GM21619 (cell line): ENCODE results near the gene CRYBG1.

Experiments
- ATAC-seq: cut with Tn5 transposase; IDR thresholded peaks from one replicate; pipeline ENCODE4 v1.9.1; 2021; ENCODE audit not compliant: unreplicated experiment

The CRYBG1 gene, protein sequence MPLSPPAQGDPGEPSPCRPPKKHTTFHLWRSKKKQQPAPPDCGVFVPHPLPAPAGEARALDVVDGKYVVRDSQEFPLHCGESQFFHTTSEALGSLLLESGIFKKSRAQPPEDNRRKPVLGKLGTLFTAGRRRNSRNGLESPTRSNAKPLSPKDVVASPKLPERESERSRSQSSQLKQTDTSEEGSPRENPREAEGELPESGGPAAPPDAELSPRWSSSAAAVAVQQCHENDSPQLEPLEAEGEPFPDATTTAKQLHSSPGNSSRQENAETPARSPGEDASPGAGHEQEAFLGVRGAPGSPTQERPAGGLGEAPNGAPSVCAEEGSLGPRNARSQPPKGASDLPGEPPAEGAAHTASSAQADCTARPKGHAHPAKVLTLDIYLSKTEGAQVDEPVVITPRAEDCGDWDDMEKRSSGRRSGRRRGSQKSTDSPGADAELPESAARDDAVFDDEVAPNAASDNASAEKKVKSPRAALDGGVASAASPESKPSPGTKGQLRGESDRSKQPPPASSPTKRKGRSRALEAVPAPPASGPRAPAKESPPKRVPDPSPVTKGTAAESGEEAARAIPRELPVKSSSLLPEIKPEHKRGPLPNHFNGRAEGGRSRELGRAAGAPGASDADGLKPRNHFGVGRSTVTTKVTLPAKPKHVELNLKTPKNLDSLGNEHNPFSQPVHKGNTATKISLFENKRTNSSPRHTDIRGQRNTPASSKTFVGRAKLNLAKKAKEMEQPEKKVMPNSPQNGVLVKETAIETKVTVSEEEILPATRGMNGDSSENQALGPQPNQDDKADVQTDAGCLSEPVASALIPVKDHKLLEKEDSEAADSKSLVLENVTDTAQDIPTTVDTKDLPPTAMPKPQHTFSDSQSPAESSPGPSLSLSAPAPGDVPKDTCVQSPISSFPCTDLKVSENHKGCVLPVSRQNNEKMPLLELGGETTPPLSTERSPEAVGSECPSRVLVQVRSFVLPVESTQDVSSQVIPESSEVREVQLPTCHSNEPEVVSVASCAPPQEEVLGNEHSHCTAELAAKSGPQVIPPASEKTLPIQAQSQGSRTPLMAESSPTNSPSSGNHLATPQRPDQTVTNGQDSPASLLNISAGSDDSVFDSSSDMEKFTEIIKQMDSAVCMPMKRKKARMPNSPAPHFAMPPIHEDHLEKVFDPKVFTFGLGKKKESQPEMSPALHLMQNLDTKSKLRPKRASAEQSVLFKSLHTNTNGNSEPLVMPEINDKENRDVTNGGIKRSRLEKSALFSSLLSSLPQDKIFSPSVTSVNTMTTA (N-terminal part only)

DNA sequence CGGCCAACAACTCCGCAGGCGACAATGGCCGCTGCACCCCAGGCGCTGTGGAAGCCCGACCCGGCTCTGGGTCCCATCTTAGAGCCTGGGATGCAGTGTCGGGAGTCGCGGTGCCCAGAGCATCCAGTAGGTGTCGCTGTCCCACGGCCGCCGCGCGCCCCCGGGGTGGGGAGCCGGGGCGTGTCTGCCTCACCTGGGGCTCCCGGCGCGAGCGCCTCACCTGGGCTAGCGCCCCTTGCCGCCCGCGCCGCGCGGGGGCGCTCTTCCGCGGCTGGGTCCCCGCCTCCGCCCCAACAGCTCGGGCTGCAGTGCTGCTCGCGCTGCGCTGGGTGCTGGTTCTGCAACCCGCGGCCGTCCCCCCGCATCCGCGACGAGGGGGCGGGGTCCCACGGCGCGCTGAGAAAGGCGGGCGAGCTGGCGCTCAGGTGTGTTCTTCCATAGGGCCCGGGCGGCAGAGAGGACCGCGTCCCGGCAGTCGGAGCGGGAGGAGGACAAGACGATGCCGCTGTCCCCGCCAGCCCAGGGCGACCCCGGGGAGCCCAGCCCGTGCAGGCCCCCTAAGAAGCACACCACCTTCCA, at the start of gene CRYBG1:
Gene CRYBG1, plus strand, starts transcription at position 308 of the 579 bp plus-strand sequence. Its CDS starts 192 bp downstream, at position 500.
- ATAC-seq, result peak; percentile 55

- ATAC-seq, result no peak
Measured at GRCh38 chr6:106315765-106316374, 44.6 kb upstream of the CRYBG1 start.

GRCh38 chr6:106316375-106316766, 44.1 kb upstream of the CRYBG1 start:
- ATAC-seq, result peak; percentile 47

- no peak for ATAC-seq
Measured at GRCh38 chr6:106318061-106318460, 42.5 kb upstream of the CRYBG1 start.

DNA sequence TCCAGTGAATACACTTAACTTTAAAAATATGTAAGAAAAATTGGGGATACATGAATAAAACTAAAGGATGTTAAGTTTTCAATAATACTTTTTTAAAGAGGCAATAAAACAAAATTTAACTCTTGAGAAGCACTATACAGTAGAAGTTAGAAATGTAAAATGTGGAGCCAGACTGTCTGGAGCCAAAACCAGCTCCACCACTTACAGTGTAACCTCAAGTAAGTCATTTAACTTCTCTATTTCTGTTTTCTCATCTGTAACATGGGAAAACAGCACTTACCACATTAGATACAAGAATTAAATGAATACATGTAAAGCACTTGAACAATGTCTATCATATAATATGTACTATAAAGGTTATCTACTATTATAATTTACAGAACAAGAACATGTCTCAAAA, 41.7 kb upstream of the CRYBG1 start:
- ATAC-seq, result no peak

- ATAC-seq, result no peak
Measured at GRCh38 chr6:106321940-106322339, 38.6 kb upstream of the CRYBG1 start.

GRCh38 chr6:106324726-106325335, 35.7 kb upstream of the CRYBG1 start:
- no peak for ATAC-seq

DNA sequence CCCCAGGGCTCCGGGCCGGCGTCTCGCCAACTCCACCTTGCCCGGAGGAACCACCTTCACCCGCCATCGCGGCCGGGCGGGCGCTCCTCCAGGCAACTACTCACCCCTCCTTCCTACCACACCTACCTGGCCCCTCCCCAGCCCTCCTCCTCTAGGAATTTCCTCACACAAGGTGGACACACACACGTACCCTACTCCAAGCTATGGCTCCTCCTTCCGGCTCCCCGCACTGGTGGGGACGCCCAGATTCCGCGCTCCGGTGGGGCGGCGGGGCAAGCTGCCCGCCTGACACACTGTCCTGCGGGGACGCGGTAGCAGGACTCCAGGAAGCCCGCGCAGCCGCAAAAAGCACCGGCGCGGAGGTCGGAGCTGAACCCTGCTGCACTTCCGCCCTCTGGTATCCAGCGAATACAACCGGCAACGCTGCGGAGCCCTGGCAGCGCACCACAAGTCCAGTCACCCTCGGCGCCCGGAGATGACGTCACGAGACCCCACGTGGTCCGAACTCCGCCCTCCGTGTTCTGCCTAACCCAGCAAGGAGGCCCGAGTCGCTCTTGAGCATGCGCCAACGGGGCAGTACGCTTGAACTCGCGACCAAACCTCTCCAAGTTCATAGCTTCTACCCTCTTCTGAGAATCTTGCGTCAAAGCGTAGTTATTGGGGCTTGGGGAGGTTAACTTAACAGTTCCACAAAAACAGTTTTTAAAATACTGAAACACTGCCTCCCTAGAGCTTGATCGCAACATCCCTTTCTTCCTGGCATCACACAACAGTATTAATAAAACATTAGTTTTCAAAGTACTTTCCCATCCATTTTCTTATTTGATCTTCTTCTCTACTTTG, 35.0 kb upstream of the CRYBG1 start, which contains the start of gene ATG5:
Gene ATG5, minus strand, starts transcription at position 425 of the 843 bp plus-strand sequence. CDS start 9,552 bp downstream, outside the sequence.
- ATAC-seq, result peak; percentile 95

DNA sequence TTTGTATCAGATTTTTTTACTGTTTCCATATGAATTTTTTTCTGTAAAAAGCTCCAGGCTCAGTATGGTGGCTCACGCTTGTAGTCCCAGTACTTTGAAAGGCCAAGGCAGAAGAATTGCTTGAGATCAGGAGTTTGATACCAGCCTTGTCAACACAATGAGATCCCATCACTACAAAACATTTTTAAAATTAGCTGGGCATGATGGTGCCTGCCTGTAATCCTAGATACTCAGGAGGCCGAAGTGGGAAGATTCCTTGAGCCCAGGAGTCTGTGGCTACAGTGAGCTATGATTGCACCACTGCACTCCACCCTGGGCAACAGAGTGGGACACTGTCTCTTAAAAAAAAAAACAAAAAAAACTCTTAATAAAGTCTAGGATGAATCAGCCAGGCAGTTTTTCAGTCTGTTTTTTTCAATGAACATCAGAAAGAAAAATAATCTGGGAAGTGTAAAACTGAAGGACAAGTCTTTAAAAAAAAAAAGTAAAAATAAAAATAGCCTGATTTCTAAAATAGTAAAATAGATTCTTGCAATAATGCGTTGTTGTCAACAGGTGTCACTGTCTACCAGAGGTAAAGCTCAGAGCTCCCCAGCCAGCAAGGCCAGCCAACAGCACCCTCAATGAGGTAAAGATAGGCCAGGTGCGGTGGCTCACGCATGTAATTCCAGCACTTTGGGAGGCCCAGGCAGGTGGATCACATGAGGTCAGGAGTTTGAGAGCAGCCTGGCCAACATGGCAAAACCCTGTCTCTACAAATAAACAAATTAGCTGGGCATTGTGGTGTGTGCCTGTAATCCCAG, 25.7 kb upstream of the CRYBG1 start:
- ATAC-seq, result peak; percentile 62

- ATAC-seq, result no peak
Measured at GRCh38 chr6:106339334-106340029, 21.0 kb upstream of the CRYBG1 start.

DNA sequence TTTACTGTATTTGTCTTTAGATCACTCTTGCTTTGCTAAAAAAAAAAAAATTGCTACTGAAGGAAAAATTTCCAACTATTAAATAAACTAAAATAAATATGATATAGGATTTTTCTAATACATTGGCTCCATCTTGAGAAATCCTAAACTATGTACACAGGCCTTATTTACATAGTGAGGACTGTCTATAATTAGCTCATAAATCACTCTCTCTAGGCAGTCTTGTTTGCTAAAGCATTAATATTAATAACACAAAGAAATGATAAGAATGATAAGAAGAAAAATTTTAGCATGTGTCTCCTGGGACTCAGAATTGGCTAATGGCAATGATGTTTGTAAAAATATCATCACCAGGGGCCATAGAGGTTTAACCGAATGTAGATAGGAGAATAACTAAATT, 13.3 kb upstream of the CRYBG1 start:
- no peak for ATAC-seq

- ATAC-seq, result no peak
Measured at GRCh38 chr6:106356378-106356777, 4.1 kb upstream of the CRYBG1 start.

DNA sequence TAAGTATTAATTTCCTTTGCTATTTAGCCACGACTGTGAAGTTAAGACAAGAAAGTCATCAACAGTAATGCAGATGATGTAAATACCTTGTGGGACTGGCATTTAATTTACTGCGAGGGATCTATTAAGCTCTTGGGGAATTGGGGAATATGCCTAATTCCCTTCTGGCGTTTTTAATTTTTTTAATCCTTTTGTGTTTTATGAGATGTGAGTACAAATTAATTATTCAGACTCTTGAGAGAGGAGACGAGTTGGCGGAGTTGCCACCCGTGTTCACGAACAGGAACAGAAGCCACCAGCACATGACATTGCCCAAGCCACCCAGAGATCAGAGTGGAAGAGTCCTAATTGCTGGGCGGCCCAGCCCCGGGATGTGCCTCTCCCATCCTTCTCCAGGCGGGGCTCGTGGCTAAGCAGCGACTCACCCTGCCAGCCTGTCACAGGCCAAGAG, 533 bp upstream of the CRYBG1 start:
- no peak for ATAC-seq

GRCh38 chr6:106360989-106361430, 493 bp downstream of the CRYBG1 start:
- ATAC-seq, result peak; percentile 43

DNA sequence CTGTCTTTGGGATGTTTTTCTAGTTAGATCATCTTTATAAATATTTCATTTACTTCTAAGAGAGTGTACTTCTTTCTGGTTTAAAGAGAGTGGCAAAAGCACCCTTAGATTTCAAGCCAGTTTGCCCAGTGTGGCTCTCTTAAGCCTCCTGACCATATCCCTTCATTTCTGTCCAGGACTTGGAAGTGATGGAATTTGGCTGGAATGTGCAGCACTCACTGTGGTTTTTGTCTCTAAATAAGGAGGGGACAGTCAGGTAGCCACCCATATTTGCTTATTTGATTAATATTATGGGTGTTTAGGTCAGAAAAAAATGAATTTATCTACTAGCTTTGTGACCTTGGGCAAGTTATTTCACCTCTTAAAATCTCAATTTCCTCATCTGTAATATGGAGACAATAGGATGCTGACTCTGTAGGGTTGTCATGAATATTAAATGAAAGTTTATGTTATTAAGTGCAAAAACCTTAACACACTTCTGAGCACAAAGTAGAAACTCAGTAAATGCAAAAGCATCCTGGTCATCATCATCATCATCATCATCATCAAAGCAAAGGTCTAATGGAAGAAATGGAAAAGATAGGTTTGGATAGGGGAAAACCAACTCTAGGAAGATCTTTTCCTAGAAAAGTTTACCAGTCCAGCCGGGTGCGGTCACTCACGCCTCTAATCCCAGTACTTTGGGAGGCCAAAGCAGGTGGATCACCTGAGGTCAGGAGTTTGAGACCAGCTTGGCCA, 3.1 kb downstream of the CRYBG1 start:
- no peak for ATAC-seq

GRCh38 chr6:106369739-106370138, 9.2 kb downstream of the CRYBG1 start:
- ATAC-seq, result no peak

- ATAC-seq, result no peak
Measured at GRCh38 chr6:106370639-106371038, 10.1 kb downstream of the CRYBG1 start.
